Measurements from ENCODE around the gene CCDC124. TPM values are rescaled to one million over a fixed set of nuclear protein-coding genes. Genes with fewer than 3 reads are reported as not detected.
"Not testable (repeated sequence)": the region's sequence is repeated elsewhere in the genome, so short reads cannot be mapped to it uniquely, and the experiment has no call there.

Gene CCDC124
- total and polyA plus RNA-seq, 5 donors from 2014 or later: 29.6 to 42.7 (median 33.5) TPM

- ATAC-seq (ENCODE audit: low read depth in 2 of 2) (no peak), DNase-seq (no peak)
- H3K27me3 ChIP-seq (ENCODE audit: control insufficient read depth, insufficient read depth, low read length): peaks cover 3% of the 10 kb centered on the region
- no peak overlapping the region for H3K27ac ChIP-seq (ENCODE audit: insufficient read depth, low read length, poor library complexity, severe bottlenecking)
- H3K36me3 ChIP-seq (ENCODE audit: control insufficient read depth, insufficient read depth, low read length): no peaks in the 10 kb centered on the region
- H3K36me3 Mint-ChIP-seq: no peaks in the 10 kb centered on the region
- H3K9me3 ChIP-seq (ENCODE audit: control insufficient read depth in 2 of 2, low read length in 2 of 2): no peaks in the 10 kb centered on the region
- H3K27me3 Mint-ChIP-seq: peaks cover 11% of the 10 kb centered on the region
- H3K4me3 ChIP-seq (ENCODE audit: low read depth, low read length): no peak overlapping the region
- H3K27ac Mint-ChIP-seq: no peak overlapping the region
- peaks cover 0 to 2% (median 0%) of the 10 kb centered on the region in 7 donors for H3K9me3 Mint-ChIP-seq
- H3K4me1 ChIP-seq (ENCODE audit: control insufficient read depth, insufficient read depth, low read length, poor library complexity, severe bottlenecking): no peaks in the 10 kb centered on the region
- peaks cover 0 to 5% (median 3%) of the 10 kb centered on the region in 4 donors for H3K4me1 Mint-ChIP-seq
- no peak overlapping the region for H3K4me3 Mint-ChIP-seq
Observed at GRCh38 chr19:17982430-17982829, 49.6 kb downstream of the CCDC124 start.

GRCh38 chr19:17985037-17985818 is 52.4 kb downstream of the CCDC124 start:
- H3K27ac Mint-ChIP-seq: peak overlapping the region in 1 of 3 donors; percentile 71
- no peak overlapping the region for H3K4me3 ChIP-seq (ENCODE audit: low read depth, low read length)
- no peak overlapping the region for H3K4me3 Mint-ChIP-seq
- peaks cover 6% of the 10 kb centered on the region for H3K27me3 Mint-ChIP-seq
- DNase-seq: no peak
- no peaks in the 10 kb centered on the region for H3K4me1 ChIP-seq (ENCODE audit: control insufficient read depth, insufficient read depth, low read length, poor library complexity, severe bottlenecking)
- no peak overlapping the region for H3K27ac ChIP-seq (ENCODE audit: insufficient read depth, low read length, poor library complexity, severe bottlenecking)
- H3K4me1 Mint-ChIP-seq: peaks cover 0 to 2% (median 0%) of the 10 kb centered on the region in 4 donors
- no peaks in the 10 kb centered on the region for H3K9me3 ChIP-seq (ENCODE audit: control insufficient read depth in 2 of 2, low read length in 2 of 2)
- H3K36me3 ChIP-seq (ENCODE audit: control insufficient read depth, insufficient read depth, low read length): no peaks in the 10 kb centered on the region
- no peaks in the 10 kb centered on the region for H3K9me3 Mint-ChIP-seq
- no peak for ATAC-seq (ENCODE audit: low read depth in 2 of 2)
- no peaks in the 10 kb centered on the region for H3K36me3 Mint-ChIP-seq
- H3K27me3 ChIP-seq (ENCODE audit: control insufficient read depth, insufficient read depth, low read length): peaks cover 2% of the 10 kb centered on the region

DNA sequence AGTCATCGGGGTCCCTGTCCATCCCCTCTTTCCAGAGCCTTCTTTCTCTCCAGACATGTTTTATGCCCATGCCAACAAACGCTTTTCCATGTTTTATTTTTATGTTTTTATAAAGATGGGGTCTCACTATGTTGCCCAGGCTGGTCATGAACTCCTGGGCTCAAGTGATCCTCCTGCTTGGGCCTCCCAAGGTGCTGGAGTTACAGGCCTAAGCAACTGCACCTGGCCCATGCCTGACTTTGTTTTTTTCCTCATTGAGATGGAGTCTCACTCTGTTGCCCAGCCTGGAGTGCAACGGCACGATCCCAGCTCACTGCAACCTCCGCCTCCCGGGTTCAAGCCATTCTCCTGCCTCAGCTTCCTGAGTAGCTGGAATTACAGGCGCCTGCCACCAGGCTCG is 53.8 kb downstream of the CCDC124 start:
- H3K4me3 Mint-ChIP-seq: peak overlapping the region in 1 of 4 donors; percentile 90
- H3K9me3 Mint-ChIP-seq; H3K27ac ChIP-seq (ENCODE audit: insufficient read depth, low read length, poor library complexity, severe bottlenecking); H3K4me3 ChIP-seq (ENCODE audit: low read depth, low read length); H3K36me3 Mint-ChIP-seq; H3K36me3 ChIP-seq (ENCODE audit: control insufficient read depth, insufficient read depth, low read length); H3K9me3 ChIP-seq (ENCODE audit: control insufficient read depth in 2 of 2, low read length in 2 of 2); H3K4me1 ChIP-seq (ENCODE audit: control insufficient read depth, insufficient read depth, low read length, poor library complexity, severe bottlenecking); H3K27me3 Mint-ChIP-seq; H3K4me1 Mint-ChIP-seq; DNase-seq; H3K27me3 ChIP-seq (ENCODE audit: control insufficient read depth, insufficient read depth, low read length); H3K27ac Mint-ChIP-seq; ATAC-seq (ENCODE audit: low read depth in 2 of 2): not testable (repeated sequence)

DNA sequence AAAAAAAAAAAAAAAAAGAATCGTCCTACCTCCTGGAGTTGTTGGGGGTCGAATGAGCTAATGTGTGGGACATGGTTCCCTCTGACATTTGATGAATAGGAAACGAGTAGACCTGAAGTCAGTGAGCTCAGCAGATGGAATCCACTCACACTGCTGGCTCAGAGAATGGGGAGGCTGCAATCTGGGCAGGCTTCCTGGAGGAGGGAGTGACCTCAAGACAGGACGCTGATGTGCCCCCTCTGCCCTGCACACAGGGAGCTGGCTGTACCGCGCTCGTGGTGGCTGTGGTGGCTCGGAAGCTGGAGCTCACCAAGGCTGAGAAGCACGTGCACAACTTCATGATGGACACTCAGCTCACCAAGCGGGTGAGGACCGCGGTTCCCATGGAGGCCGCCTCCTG is 55.3 kb downstream of the CCDC124 start:
- Mint-ChIP-seq H3K4me1 (no peaks in the 10 kb centered on the region), H3K36me3 (no peaks in the 10 kb centered on the region), H3K27ac (no peak overlapping the region), H3K9me3 (no peaks in the 10 kb centered on the region), H3K4me3 (no peak overlapping the region), H3K27me3 (peaks cover 6% of the 10 kb centered on the region)
- no peaks in the 10 kb centered on the region for H3K4me1 ChIP-seq (ENCODE audit: control insufficient read depth, insufficient read depth, low read length, poor library complexity, severe bottlenecking)
- no peaks in the 10 kb centered on the region for H3K27me3 ChIP-seq (ENCODE audit: control insufficient read depth, insufficient read depth, low read length)
- H3K4me3 ChIP-seq (ENCODE audit: low read depth, low read length): no peak overlapping the region
- H3K36me3 ChIP-seq (ENCODE audit: control insufficient read depth, insufficient read depth, low read length): no peaks in the 10 kb centered on the region
- H3K9me3 ChIP-seq (ENCODE audit: control insufficient read depth in 2 of 2, low read length in 2 of 2): no peaks in the 10 kb centered on the region
- DNase-seq (no peak), ATAC-seq (ENCODE audit: low read depth in 2 of 2) (no peak)
- no peak overlapping the region for H3K27ac ChIP-seq (ENCODE audit: insufficient read depth, low read length, poor library complexity, severe bottlenecking)

GRCh38 chr19:17989425-17990094 is 56.7 kb downstream of the CCDC124 start:
- H3K27me3 Mint-ChIP-seq: peaks cover 6% of the 10 kb centered on the region
- no peaks in the 10 kb centered on the region for H3K9me3 Mint-ChIP-seq
- H3K4me3 ChIP-seq (ENCODE audit: low read depth, low read length): no peak overlapping the region
- no peaks in the 10 kb centered on the region for H3K9me3 ChIP-seq (ENCODE audit: control insufficient read depth in 2 of 2, low read length in 2 of 2)
- H3K4me1 Mint-ChIP-seq: no peaks in the 10 kb centered on the region
- no peaks in the 10 kb centered on the region for H3K36me3 Mint-ChIP-seq
- no peak overlapping the region for H3K27ac ChIP-seq (ENCODE audit: insufficient read depth, low read length, poor library complexity, severe bottlenecking)
- H3K36me3 ChIP-seq (ENCODE audit: control insufficient read depth, insufficient read depth, low read length): no peaks in the 10 kb centered on the region
- H3K27ac Mint-ChIP-seq: no peak overlapping the region
- no peaks in the 10 kb centered on the region for H3K4me1 ChIP-seq (ENCODE audit: control insufficient read depth, insufficient read depth, low read length, poor library complexity, severe bottlenecking)
- ATAC-seq (ENCODE audit: low read depth in 2 of 2): no peak
- no peak overlapping the region for H3K4me3 Mint-ChIP-seq
- DNase-seq: no peak
- no peaks in the 10 kb centered on the region for H3K27me3 ChIP-seq (ENCODE audit: control insufficient read depth, insufficient read depth, low read length)

DNA sequence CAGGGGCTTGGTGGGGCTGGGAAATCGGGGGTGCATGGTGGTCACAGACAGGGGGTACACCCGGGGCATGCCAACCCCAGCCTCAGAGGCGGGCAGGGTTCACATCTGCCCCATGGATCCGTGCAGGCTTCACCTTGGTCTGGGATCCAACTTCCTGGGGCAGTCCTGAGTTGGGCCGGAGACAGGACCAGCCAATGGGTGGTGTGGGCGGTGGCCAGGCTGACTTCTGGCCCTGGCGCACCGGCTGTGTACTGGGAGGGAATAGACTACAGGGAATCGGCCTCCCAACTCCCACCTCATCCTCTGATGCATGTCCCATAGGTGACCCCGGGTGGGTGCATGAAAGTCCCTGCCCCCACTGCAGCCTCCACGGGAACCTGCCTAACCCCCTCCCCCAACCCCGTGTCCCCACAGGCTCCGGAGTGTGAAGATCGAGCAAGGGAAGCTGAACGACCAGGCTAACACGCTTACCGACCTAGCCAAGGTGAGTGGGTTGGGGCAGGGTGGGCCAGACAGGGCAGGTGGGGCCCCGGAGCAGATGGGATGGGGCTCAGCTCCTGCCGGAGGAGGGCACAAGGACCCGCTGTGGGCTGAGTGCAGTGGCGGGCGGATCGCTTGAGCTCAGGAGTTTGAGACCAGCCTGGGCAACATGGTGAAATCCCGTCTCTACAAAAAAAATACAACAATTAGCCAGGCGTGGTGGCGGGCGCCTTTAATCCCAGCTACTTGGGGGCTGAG is 60.4 kb downstream of the CCDC124 start:
- Mint-ChIP-seq H3K9me3 (no peaks in the 10 kb centered on the region), H3K4me3 (no peak overlapping the region), H3K36me3 (no peaks in the 10 kb centered on the region), H3K4me1 (peaks cover 0 to 8% (median 3%) of the 10 kb centered on the region in 4 donors), H3K27ac (no peak overlapping the region), H3K27me3 (peaks cover 6% of the 10 kb centered on the region)
- H3K27me3 ChIP-seq (ENCODE audit: control insufficient read depth, insufficient read depth, low read length): no peaks in the 10 kb centered on the region
- DNase-seq (no peak), ATAC-seq (ENCODE audit: low read depth in 2 of 2) (no peak)
- no peak overlapping the region for H3K4me3 ChIP-seq (ENCODE audit: low read depth, low read length)
- H3K27ac ChIP-seq (ENCODE audit: insufficient read depth, low read length, poor library complexity, severe bottlenecking): no peak overlapping the region
- no peaks in the 10 kb centered on the region for H3K36me3 ChIP-seq (ENCODE audit: control insufficient read depth, insufficient read depth, low read length)
- H3K9me3 ChIP-seq (ENCODE audit: control insufficient read depth in 2 of 2, low read length in 2 of 2): no peaks in the 10 kb centered on the region
- H3K4me1 ChIP-seq (ENCODE audit: control insufficient read depth, insufficient read depth, low read length, poor library complexity, severe bottlenecking): no peaks in the 10 kb centered on the region
